Ecto neural progenitor cell (in vitro differentiated cells): ENCODE results near the gene SMYD3.

ENCODE experiments used
- DNase-seq: peaks from one replicate; pipeline ENCODE4 v3.0.0-alpha.2; 2018; ENCODE audit warnings: low spot score

Gene SMYD3

GRCh38 chr1:246170574-246171261 is 336.4 kb downstream of the SMYD3 start:
- no peak for DNase-seq

GRCh38 chr1:246169486-246169885 is 337.6 kb downstream of the SMYD3 start:
- no peak for DNase-seq

GRCh38 chr1:246169019-246169418 is 338.1 kb downstream of the SMYD3 start:
- no peak for DNase-seq

- DNase-seq = no peak
Observed at GRCh38 chr1:246166841-246167240, 340.2 kb downstream of the SMYD3 start.

- no peak for DNase-seq
Observed at GRCh38 chr1:246165826-246166709, 341.0 kb downstream of the SMYD3 start.

- DNase-seq = no peak
Observed at GRCh38 chr1:246164764-246165163, 342.3 kb downstream of the SMYD3 start.

GRCh38 chr1:246162560-246162959 is 344.5 kb downstream of the SMYD3 start:
- no peak for DNase-seq

- DNase-seq = no peak
Observed at GRCh38 chr1:246161626-246162025, 345.5 kb downstream of the SMYD3 start.

GRCh38 chr1:246160905-246161304 is 346.2 kb downstream of the SMYD3 start:
- DNase-seq = no peak

GRCh38 chr1:246160374-246160773 is 346.7 kb downstream of the SMYD3 start:
- no peak for DNase-seq

GRCh38 chr1:246159279-246160227 is 347.5 kb downstream of the SMYD3 start:
- no peak for DNase-seq

- DNase-seq = no peak
Observed at GRCh38 chr1:246158131-246158530, 348.9 kb downstream of the SMYD3 start.

GRCh38 chr1:246157516-246157915 is 349.6 kb downstream of the SMYD3 start:
- DNase-seq = no peak

- DNase-seq = no peak
Observed at GRCh38 chr1:246156847-246157246, 350.2 kb downstream of the SMYD3 start.

GRCh38 chr1:246155923-246156322 is 351.2 kb downstream of the SMYD3 start:
- DNase-seq = no peak

- DNase-seq = no peak
Observed at GRCh38 chr1:246153796-246154212, 353.3 kb downstream of the SMYD3 start.

GRCh38 chr1:246152986-246153431 is 354.1 kb downstream of the SMYD3 start:
- no peak for DNase-seq

GRCh38 chr1:246151796-246152434 is 355.2 kb downstream of the SMYD3 start:
- no peak for DNase-seq

- no peak for DNase-seq
Observed at GRCh38 chr1:246149543-246149942, 357.5 kb downstream of the SMYD3 start.

GRCh38 chr1:246147524-246148461 is 359.3 kb downstream of the SMYD3 start:
- DNase-seq = no peak
